GM12875 (cell line): Measurements from ENCODE around the gene BMP5.

Experiments
- H3K4me3 ChIP-seq: one replicate; pipeline ENCODE4 v1.5.1; 2011; ENCODE audit warnings: low read depth, low read length, control low read depth
- TF ChIP-seq, protein P1 (sequence below): IDR thresholded peaks from 2 replicates; pipeline ENCODE4 v1.5.1; 2011; ENCODE audit warnings: low read depth, mild to moderate bottlenecking, control low read depth, inconsistent platforms, low read length, moderate library complexity, borderline replicate concordance; ENCODE audit not compliant: insufficient read depth

The BMP5 gene

GRCh38 chr6:55827818-55828522 is 47.4 kb downstream of the BMP5 start:
- H3K4me3 ChIP-seq = no peak overlapping the region
- TF ChIP-seq, protein P1, sequence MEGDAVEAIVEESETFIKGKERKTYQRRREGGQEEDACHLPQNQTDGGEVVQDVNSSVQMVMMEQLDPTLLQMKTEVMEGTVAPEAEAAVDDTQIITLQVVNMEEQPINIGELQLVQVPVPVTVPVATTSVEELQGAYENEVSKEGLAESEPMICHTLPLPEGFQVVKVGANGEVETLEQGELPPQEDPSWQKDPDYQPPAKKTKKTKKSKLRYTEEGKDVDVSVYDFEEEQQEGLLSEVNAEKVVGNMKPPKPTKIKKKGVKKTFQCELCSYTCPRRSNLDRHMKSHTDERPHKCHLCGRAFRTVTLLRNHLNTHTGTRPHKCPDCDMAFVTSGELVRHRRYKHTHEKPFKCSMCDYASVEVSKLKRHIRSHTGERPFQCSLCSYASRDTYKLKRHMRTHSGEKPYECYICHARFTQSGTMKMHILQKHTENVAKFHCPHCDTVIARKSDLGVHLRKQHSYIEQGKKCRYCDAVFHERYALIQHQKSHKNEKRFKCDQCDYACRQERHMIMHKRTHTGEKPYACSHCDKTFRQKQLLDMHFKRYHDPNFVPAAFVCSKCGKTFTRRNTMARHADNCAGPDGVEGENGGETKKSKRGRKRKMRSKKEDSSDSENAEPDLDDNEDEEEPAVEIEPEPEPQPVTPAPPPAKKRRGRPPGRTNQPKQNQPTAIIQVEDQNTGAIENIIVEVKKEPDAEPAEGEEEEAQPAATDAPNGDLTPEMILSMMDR = no peak

DNA sequence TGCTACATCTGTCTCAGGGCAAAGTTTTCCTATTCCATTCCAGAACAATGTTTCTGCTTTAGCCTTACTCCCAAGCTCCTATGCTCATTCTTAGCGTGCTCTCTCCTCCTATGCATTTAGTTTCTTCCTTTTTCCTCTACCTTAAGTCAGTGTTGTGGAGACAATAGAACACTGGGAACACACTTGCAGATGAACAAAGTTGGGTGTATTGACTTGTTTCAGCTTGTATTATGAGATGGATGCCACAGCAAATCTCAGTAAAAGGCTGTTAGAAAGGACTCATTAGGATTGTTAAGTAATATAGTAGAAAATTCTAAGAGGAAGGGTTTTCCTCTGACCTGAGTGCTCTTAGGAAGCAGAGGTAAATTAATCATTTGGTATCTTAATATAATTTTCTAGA is 48.4 kb downstream of the BMP5 start:
- no peak overlapping the region for H3K4me3 ChIP-seq
- TF ChIP-seq, protein P1 = no peak

- H3K4me3 ChIP-seq = no peak overlapping the region
- TF ChIP-seq, protein P1 = no peak
Observed at GRCh38 chr6:55825402-55826051, 49.9 kb downstream of the BMP5 start.

DNA sequence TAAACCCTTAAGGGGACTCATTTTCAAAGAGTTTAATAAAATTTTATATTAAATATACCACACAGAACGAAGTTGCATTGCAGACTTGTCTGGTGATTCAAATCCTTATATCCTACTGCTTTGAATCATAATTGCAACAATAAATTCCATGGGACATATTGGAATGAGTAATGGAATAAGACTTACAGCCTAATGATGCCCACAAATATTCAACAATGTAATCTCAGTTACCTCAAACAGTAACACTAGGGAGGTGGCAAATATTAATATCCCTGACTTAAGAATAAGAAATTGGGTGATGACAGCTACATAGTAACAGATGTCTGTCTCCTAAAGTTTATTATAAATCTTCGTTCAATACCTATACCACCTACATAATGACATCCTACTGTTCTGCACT is 52.6 kb downstream of the BMP5 start:
- TF ChIP-seq, protein P1 = no peak
- no peak overlapping the region for H3K4me3 ChIP-seq

GRCh38 chr6:55822005-55822404 is 53.4 kb downstream of the BMP5 start:
- TF ChIP-seq, protein P1 = no peak
- no peak overlapping the region for H3K4me3 ChIP-seq

GRCh38 chr6:55820696-55821095 is 54.7 kb downstream of the BMP5 start:
- H3K4me3 ChIP-seq = no peak overlapping the region
- TF ChIP-seq, protein P1 = no peak

GRCh38 chr6:55819811-55820210 is 55.6 kb downstream of the BMP5 start:
- no peak overlapping the region for H3K4me3 ChIP-seq
- TF ChIP-seq, protein P1 = no peak
